ENCODE data around the gene FAM3A. TPM values are rescaled to one million over a fixed set of nuclear protein-coding genes. Genes with fewer than 3 reads are reported as not detected.

Gene FAM3A
- total RNA-seq, 1 experiment from 2014 or later, result 60.3 TPM

- Histone ChIP-seq H3K79me2 (ENCODE audit: low read depth) (peaks cover 80% of the 10 kb centered on the region), H3K4me2 (peak overlapping the region; percentile 99), H3K27me3 (ENCODE audit: insufficient read depth, low read depth) (no peaks in the 10 kb centered on the region), H4K20me1 (ENCODE audit: insufficient read depth) (peaks cover 14% of the 10 kb centered on the region), H3F3A (ENCODE audit: insufficient read depth, low read depth) (peaks cover 94% of the 10 kb centered on the region), H3K9me3 (ENCODE audit: insufficient read depth, low read depth) (no peaks in the 10 kb centered on the region), H3K4me3 (no peak overlapping the region), H3K4me1 (replicated peaks; ENCODE audit: insufficient read depth) (peaks cover 58% of the 10 kb centered on the region), H3K27ac (peak overlapping the region; percentile 100; the same call in 1 of the 2 replicates), H2AFZ (no peak overlapping the region), H3K9me2 (ENCODE audit: insufficient read depth) (no peaks in the 10 kb centered on the region), H3K36me3 (ENCODE audit: low read depth) (peaks cover 35% of the 10 kb centered on the region)
- CTCF ChIA-PET, result no interaction called here
- BruUV-seq (replicated peaks), result no TSS peak
- TF ChIP-seq CTCF (conservative IDR thresholded peaks at IDR 0.05), result no peak
- TF ChIP-seq EZH2 (IDR thresholded peaks at IDR 0.05; ENCODE audit: low read depth), result no peak
- intact Hi-C loops (cut with micrococcal nuclease; ENCODE audit: unreplicated experiment), result no loop called here
- POLR2A ChIA-PET (ENCODE audit: unreplicated experiment), result interaction anchor here (0.7 kb wide), 1 partner anchor 165 kb away, joined by 4 read pairs; no protein-coding TSS in a partner anchor
- DNase-seq, result no peak
These were observed 23.0 kb upstream of the FAM3A start for GRCh38 chrX:154539077-154539476.

GRCh38 chrX:154535892-154536291, 19.9 kb upstream of the FAM3A start:
- H3K9me2 ChIP-seq (ENCODE audit: insufficient read depth), result no peaks in the 10 kb centered on the region
- BruUV-seq (replicated peaks), result no TSS peak
- ChIA-PET POLR2A (ENCODE audit: unreplicated experiment) (no interaction called here), CTCF (interaction anchor here (2.2 kb wide), 1 partner anchor 162 kb away, joined by 9 read pairs; no protein-coding TSS in a partner anchor)
- no peak overlapping the region for H2AFZ ChIP-seq
- H3K4me2 ChIP-seq, result no peak overlapping the region
- H3F3A ChIP-seq (ENCODE audit: insufficient read depth, low read depth), result peaks cover 88% of the 10 kb centered on the region
- H3K4me1 ChIP-seq (replicated peaks; ENCODE audit: insufficient read depth), result peaks cover 35% of the 10 kb centered on the region
- no peak for DNase-seq
- H3K36me3 ChIP-seq (ENCODE audit: low read depth), result peaks cover 28% of the 10 kb centered on the region; the same call in 1 of the 2 replicates
- no peaks in the 10 kb centered on the region for H3K27me3 ChIP-seq (ENCODE audit: insufficient read depth, low read depth)
- intact Hi-C loops (cut with micrococcal nuclease; ENCODE audit: unreplicated experiment), result no loop called here
- peaks cover 66% of the 10 kb centered on the region for H3K79me2 ChIP-seq (ENCODE audit: low read depth)
- H4K20me1 ChIP-seq (ENCODE audit: insufficient read depth), result peaks cover 14% of the 10 kb centered on the region
- H3K9me3 ChIP-seq (ENCODE audit: insufficient read depth, low read depth), result no peaks in the 10 kb centered on the region
- no peak overlapping the region for H3K4me3 ChIP-seq
- TF ChIP-seq EZH2 (IDR thresholded peaks at IDR 0.05; ENCODE audit: low read depth) (no peak), CTCF (conservative IDR thresholded peaks at IDR 0.05) (no peak)
- no peak overlapping the region for H3K27ac ChIP-seq

- no peak overlapping the region for H3K4me2 ChIP-seq
- H3F3A ChIP-seq (ENCODE audit: insufficient read depth, low read depth), result peaks cover 88% of the 10 kb centered on the region
- TF ChIP-seq CTCF (conservative IDR thresholded peaks at IDR 0.05) (peak; percentile 85), EZH2 (IDR thresholded peaks at IDR 0.05; ENCODE audit: low read depth) (no peak)
- no peak overlapping the region for H2AFZ ChIP-seq
- H3K4me3 ChIP-seq, result no peak overlapping the region
- no peak overlapping the region for H3K27ac ChIP-seq
- peaks cover 55% of the 10 kb centered on the region for H3K79me2 ChIP-seq (ENCODE audit: low read depth)
- H3K36me3 ChIP-seq (ENCODE audit: low read depth), result peaks cover 23% of the 10 kb centered on the region; the same call in 1 of the 2 replicates
- no peaks in the 10 kb centered on the region for H3K9me2 ChIP-seq (ENCODE audit: insufficient read depth)
- no TSS peak for BruUV-seq (replicated peaks)
- peaks cover 23% of the 10 kb centered on the region for H3K4me1 ChIP-seq (replicated peaks; ENCODE audit: insufficient read depth)
- intact Hi-C loops (cut with micrococcal nuclease; ENCODE audit: unreplicated experiment), result loop anchor here (5.0 kb wide), 3 partner anchors 137 to 767 kb away; partner anchors contain the start of genes FLNA and RPL10
- H4K20me1 ChIP-seq (ENCODE audit: insufficient read depth), result peaks cover 14% of the 10 kb centered on the region
- ChIA-PET CTCF (interaction anchor here (2.2 kb wide), 1 partner anchor 161 kb away, joined by 9 read pairs; no protein-coding TSS in a partner anchor), POLR2A (ENCODE audit: unreplicated experiment) (no interaction called here)
- no peaks in the 10 kb centered on the region for H3K27me3 ChIP-seq (ENCODE audit: insufficient read depth, low read depth)
- DNase-seq, result peak; percentile 51 to 89
- no peaks in the 10 kb centered on the region for H3K9me3 ChIP-seq (ENCODE audit: insufficient read depth, low read depth)
These were observed 18.7 kb upstream of the FAM3A start for GRCh38 chrX:154534526-154535322.

Measured in PC-9 (cell line).